Measurements from ENCODE around the gene BNC2.

The BNC2 gene

DNA sequence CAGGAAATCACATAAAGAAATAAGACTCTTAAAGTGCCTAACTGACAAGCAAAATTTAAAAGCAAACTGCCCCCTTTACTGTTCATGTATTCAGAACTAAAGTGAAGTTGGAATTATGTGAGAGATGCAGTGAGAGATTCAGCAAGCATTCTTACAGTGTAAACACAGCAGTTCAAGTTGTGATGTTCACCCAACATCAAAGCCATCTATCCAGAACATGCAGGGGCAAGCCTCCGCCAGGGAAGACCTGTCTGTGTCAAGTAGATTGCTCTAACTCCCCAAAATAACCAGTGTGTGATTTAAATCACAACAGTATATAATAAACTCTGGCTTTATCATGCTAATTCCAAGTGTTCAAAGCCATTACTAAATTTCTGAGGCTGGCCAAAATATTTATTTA lies 233.3 kb downstream of the BNC2 start:
- no peak for DNase-seq

DNA sequence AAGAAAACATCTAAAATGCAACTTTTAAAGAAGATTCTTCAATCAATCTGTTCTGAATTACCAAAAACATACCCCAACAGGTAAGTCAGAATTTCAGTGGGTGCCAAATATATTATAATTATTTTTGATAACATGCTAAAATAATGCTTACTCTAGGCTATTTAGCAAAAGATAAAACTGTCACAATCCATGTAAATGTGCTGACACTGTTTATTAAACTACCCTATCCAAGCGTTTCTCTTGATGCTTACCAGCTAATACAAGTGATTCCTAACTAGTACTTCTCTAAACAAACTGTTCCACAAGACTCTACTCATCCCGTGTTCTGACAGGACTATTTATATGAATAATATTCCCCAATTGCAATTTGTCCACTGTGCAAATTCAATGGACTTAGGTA lies 236.7 kb downstream of the BNC2 start:
- no peak for DNase-seq

DNA sequence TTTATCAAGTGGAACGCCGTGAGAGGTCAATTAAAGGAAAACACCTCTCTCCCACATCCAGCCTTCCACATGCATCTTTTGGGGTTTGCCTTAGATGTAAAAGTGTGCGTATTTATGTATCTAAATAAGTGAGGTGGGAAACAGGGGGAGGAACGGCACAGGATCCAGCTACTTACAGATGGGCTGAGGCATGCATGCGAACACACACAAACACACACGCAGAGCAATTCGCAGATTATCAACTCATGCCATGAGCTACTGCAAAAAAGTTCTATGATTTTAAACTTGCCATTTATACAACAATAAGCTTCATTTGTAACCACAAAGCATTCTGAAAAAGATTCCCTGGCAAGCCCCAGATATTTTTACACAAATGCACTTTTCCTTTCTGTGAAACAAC lies 242.1 kb downstream of the BNC2 start:
- DNase-seq: no peak

DNA sequence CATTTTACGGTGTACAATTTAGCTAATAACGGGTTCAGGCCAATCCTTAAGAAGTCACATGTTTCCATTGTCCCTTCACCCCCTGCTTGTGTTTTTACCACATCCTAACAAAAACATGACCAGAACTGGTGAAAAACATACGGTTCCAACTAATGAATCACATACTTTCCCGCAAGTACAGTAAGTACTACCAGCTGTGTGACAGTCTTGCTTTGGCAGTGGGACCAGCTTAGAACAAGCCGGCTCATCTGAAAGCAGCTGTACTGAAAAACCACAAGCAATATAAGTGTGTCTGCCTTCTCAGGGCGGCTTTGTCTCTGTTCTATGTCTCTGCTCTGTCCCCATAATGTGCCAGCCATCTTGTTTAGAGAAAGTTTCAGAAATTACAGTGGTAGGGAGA lies 242.5 kb downstream of the BNC2 start:
- no peak for DNase-seq

DNA sequence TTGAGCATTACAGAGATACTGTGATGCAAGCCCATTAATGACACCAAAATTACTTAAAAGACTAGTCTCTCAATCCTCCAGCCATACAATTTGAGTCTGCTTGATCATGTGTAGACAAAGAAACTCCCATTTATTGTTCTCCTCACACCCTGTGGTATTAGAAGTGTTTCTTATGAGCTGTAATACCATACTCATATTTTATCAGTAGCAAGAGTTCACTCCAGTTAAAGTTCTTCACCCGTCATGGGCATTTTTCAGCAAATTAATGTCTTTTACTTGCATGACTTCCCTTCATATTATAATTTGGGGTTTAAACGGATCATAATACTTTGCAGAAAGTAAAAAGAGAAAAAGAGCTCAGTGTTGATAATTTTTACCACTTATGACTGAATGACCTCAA lies 242.9 kb downstream of the BNC2 start:
- DNase-seq: no peak

DNA sequence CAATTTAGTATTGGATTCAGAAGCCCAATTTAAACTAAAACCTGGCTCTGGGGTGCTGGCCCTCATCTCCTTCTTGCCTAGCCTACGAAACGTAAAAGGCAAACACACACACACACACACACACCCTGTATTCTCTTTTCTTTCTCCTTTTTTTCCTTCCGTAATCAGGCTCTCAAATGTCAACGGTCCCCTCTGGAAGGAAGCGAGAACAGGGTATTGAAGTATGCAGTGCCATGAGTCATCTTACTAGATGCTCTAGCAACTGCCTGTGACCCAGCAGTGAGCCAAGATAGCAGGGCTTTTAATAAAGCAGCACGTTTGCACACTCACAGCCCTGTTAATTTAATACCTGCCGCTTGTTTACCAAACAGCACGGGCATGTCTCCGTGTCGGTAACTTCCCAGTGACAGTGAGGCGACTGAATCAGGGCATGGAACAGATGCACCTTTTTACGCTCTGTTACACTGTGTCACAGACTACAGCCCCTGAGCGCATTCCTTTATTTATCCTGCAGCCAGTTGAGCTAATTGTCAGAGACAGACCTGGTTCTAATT lies 243.8 kb downstream of the BNC2 start:
- no peak for DNase-seq

DNA sequence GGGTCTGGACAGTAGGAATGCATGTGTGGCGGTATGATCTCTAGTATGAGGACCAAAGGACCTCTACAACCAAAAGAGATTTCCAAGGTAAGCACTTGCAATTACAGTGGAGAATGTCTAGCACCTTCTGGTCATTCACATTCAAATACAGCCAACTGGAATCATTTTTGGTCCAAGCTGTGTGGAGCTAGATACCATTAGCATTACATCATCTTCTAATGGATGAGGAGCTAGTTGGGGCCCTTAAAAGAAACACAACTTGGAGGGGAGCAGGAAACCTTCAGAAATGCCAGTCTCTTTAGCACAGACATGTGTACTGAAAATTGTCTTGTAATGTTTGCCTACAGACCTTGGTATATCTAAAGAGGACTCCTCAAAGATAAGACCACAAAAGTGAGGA lies 244.7 kb downstream of the BNC2 start:
- DNase-seq: no peak

DNA sequence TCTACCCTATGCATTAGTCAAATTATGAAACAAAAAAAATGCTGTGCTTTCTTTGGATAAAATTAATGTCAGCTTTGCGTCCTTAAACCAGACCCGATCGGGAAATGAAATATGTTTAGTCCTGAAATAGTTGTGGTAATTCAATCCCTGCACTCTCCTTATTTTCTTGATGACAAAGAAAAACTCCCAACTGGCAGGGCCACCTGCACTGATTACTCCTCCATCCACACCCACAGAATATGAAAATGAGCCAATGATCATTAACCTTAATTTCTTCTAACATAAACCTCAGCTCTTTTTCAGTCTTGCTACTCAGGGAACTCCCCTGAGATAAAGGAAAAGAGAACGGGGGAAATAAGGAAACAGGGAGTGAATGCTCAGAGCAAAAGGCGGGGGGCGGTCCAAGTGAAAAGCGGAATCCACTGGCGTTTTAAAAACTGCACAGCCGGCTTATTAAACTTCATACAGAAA lies 245.3 kb downstream of the BNC2 start:
- DNase-seq: no peak

DNA sequence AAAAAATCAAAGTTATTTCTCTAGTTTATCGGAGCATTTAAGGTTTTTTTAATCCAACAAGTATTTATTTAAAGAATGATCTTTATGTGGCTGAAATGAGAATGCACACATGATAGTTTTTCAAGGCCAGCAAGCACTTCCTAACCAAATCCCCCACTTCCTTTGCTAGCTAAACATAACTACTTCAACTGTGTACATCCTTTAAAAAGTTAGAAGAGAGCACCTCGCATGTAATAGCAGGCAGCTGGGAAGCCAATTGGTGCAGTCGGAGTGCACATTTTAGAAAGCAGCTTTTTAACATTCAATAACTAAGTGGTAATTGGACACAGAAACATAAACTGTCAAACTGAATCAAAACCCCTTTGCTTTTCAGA lies 245.7 kb downstream of the BNC2 start:
- DNase-seq: no peak

DNA sequence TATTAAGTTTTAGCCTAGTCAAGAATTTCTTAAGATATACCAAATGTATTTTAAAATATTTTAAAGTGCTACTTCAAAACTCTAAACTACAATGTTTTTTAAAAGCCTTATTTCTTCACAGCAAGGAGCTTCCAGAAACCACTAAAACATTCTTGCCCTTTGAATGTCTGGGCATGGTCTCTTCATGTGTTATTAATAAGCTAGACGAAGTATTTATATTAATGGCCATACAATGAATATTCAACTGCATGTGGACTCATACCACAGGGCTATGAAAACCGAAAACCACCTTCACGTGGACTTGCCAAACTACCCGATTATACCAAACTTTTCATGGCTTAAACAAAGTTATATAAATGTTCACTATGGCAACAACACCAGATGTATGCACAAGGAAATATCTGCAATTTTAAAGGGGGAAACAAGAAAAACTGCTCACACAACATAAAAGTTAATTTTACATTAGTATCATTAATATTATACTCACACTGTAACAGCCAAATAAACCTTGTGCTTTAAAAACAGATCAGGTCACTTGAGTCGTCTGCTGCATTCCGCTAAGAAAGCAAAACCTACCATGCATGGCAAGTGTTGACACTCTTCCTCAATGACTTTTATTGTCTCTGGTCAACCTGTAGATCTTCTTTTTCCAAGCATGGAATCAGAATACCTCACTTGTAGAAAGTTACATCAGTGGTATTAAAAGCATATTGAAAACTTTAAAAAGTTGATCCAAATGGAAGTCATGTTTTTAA lies 246.3 kb downstream of the BNC2 start:
- no peak for DNase-seq

DNA sequence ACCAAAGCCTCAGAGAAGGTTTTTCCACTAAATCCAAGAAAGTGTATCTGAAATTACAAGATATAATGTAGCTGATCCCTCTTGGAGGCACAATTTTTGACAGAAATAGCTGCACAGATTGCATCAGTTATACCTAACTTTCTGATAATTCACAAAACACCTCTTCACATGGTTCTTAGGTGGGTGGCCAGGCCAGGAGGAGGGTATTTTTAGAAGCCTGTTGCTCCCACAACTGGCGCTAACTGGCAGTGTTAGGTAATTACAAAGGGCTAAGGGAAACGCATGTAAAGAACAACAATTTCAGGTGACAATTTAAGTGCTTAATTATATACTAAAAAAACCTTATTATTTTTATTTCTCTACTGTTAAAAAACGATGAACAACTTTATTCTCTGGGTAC lies 247.9 kb downstream of the BNC2 start:
- peak in 2 of 56 donors; percentile 1 to 3 for DNase-seq

DNA sequence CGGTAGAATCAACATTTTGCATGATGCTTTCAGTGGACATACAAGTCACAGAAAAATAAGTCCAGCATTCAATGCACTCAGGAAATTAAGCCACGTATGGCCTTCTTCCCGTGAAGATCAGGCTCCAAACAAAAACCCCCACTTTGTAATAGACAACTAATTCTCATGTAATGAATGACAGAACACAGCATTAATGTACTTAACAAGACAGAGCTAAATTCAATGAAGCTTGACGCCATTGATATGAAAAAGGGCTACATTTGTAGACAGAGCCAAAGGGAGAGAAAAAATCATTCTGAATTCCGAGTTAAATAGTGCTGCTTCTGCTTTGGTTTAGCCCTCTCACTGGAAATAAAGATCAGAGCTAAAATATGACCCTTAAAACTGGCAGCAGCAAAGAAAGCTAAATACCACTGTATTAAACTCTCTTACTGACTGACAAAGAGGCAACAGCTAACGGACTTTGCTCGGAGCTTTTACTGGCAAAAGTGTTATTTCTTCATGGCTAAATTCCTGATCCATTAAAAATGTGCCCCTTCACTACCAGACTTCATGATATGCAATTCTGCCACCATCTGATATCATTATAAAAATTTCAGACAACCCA lies 250.5 kb downstream of the BNC2 start:
- DNase-seq: no peak

DNA sequence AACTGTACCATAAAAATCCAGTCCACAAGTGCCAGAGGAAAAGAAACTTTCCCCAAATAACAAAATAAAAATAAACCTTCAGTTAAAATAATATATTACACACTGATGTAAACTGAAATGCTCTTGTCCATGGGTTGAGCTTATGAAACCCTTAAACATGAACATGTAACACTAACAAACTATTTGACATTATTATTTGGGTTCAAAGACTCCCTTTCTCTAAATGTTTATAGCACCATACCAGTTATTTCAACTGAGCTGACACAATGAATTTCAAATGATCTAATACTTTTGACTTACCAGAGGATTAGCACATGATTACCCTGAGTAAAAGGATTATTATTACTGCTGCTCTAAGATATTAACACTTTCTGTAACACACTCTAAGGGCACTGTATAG lies 251.1 kb downstream of the BNC2 start:
- no peak for DNase-seq

DNA sequence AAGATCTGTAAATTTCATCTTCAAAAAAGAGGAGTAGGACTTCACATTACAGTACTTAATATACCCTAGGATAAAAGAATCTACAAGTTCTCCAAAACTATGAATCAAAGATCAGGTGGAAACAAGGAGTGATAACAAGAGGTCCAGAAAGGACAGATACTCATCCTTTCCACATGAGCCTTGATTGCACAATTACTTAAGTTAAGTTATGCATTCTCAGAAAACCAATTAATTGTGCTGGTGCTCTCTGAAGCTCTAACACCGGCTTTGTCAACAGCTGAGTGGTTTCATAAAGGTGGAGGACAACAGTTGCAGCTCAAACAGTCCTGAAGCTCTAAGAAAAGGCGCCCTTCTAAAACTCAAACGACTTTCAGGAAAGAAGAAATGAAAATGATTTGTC lies 251.9 kb downstream of the BNC2 start:
- DNase-seq: no peak

DNA sequence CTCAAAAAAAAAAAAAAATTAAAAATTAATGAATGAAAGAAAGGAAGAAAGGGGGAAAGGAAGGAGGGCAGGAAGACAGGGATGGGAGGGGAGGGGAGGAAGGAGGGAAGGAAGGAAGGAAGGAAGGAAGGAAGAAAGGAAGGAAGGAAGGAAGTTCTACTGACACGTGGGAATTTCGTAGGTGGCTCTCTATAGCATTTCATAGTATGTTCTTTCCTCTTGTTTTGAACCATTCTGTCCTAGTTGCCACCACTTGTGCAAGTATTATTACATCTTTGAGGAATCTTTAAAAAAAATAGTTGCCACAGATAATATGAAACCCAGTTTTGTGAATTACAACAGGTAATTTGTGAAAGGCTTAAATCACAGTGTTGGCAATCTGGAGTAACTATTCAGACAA lies 253.8 kb downstream of the BNC2 start:
- no peak for DNase-seq

DNA sequence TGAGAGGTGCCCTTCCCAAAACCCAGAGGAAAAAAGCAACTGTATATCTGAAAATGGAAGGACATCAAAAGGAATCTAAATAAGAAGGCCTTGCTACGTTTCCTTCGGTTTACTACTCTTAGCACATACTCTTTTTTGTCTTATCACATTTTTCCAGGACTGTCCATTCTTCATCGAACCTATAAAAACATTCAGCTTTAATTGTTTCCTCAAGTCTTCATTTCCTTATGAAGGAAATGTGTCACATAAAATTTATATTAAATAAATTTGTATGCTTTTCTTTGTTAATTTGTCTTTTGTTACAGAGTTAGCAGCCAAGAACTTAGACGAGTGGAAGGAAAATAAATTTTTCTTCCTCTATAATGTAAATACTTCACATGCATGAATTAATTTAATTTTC lies 255.0 kb downstream of the BNC2 start:
- no peak for DNase-seq

DNA sequence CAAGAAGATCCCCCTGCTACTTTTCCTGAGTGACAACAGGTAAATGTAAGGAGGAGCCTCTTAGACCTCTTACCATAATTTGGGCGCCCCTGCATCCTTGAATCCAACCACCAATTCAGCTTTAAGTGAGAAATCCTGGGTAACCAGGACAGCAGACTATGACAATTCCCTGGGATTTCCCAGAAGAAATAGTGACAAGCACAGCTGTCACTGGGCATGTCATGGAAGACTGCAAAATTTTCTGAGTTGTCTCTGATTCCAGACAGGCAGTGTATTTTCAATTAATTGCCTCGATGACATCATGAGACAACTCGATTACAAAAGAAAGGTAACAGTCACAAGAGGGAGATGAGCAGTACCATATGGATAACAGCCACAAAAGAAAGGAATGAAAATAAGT lies 256.9 kb downstream of the BNC2 start:
- no peak for DNase-seq

DNA sequence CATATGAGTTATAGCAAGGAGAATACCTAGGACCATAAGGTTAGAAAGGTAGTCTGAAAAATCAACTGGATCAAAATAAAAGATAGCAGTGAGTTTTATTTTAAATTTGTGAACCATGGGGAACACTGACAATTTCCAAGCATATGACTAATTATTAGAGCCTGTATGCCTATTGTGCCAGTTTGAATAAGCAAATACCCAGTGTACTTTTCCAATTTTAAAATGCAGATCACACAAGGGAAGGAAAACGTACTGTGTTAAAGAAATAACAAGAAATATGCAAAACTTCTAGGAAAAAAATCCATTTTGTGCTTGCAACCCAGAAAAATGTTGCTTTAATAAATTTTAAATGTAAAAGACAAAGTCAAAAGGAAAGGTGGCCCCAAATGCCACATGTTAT lies 257.4 kb downstream of the BNC2 start:
- no peak for DNase-seq

DNA sequence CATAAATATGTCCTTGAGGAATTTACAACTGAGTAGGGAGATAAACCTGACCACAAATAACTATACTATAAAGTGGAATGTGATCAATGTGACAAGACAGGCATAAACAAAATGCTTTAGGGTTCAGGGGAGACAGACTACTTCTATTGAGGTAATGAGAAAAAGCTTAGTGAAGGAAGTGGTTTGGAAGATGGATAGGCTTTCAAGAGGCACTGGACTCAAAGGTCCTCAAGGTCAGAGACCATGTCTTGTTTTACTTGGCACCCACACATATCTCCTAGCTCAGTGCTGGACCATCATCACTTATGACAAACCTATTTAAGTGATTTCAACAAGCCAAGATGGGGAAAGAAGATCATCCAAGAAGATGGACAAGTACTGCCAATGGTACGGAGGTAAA lies 257.8 kb downstream of the BNC2 start:
- no peak for DNase-seq

DNA sequence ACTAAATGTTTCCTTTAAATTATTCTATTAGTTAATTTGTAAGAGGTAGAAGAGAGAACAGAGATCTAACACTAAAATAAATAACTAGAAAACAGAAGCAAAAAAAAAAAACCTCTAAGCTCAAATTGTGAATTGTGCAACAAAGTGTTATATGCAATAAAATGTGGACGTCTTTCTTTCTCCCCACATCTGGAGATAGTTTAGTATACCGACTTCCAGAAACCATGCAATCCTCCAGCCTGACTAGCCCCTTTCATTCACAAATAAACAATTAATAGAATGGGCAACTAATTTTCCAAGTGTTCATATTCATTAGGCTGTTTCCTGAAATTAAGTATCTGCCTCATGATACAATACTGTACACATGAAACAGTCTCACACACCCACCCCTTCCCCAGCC lies 258.5 kb downstream of the BNC2 start:
- no peak for DNase-seq

DNA sequence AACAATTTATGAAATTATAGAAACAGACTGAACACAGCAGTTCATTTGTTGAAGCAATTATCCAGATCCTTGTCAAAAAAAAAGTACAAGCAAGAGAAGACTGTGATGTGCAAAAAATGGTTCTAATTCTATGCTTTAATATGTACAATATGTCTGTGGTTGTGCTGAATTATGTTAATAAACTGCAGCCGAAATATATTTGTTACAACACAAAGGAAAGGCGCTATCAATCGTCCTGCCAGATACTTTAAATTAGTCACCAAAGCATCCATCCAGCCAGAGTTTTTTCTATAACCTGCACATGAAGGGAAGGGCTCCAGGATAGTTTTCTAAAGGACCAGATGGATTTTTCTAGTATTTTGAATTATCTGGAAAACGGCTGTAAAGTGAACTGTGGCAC lies 259.5 kb downstream of the BNC2 start:
- DNase-seq: no peak

DNA sequence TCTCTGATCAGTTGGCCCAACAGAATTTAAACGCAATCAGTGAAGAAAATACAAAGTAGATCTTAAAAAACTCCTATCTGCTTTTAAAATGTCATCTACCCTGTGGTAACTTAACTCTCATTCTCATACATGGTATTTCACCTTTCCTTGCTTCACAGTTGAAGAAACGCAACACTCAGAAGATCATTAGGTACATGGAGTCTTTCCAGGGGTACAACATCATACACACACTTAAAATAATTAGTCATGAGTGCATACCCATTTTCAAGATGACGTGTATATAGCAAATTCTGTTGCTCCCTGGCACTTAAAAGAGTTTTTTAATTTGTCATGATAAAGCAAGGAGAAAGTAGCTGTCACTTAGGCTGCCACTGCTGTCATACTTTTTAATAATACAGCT lies 259.9 kb downstream of the BNC2 start:
- DNase-seq: no peak

DNA sequence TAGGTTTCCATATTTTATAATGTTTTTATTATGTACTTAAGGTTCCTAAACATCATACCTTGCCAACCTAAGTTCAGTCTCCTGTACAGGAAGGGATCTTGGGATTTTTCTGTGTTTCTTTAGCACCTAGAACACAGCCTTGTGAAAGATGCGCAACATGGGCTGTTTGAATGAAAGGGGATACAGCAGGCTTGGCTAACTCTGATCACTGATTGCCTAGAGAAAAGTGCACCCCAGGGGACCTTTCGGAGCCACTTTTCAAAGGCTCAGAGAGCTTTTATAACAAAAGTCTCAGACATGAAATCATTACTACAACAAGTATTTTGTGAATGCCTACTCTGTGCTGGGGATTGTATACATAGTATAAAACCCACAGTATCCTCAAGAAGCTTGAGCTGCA lies 261.6 kb downstream of the BNC2 start:
- no peak for DNase-seq
